ENCODE measurements around the gene RBM33. TPM values are rescaled to one million over a fixed set of nuclear protein-coding genes. Genes with fewer than 3 reads are reported as not detected.

The RBM33 gene
- total and polyA plus RNA-seq, 9 of the 15 experiments (the other 6 are each of a cell fraction or from before 2014, with no cell fraction given): 4.4 to 80.7 (median 27.3) TPM

GRCh38 chr7:155818154-155818819 lies 173.8 kb downstream of the RBM33 start:
- ChIA-PET POLR2A (interaction anchor here (0.6 kb wide), 1 partner anchor 53 kb away, joined by 3 read pairs; no protein-coding TSS in a partner anchor), CTCF (ENCODE audit: low intra/inter-chr PET ratio) (no interaction called here)
- Histone ChIP-seq H3K79me2 (ENCODE audit: control insufficient read depth, insufficient read depth, low read length) (no peaks in the 10 kb centered on the region), H3K27me3 (ENCODE audit: control insufficient read depth in 2 of 2, insufficient read depth in 2 of 2, low read length in 2 of 2) (peaks cover 44 to 87% of the 10 kb centered on the region in 2 experiments), H3K36me3 (ENCODE audit: control insufficient read depth, insufficient read depth, low read length) (no peaks in the 10 kb centered on the region), H3K4me2 (ENCODE audit: insufficient read depth, low read length) (no peak overlapping the region), H3K4me1 (replicated peaks in 1 of 2; ENCODE audit: control insufficient read depth in 2 of 2, insufficient read depth in 2 of 2, low read length in 2 of 2) (peaks cover 0 to 7% of the 10 kb centered on the region in 2 experiments; a peak in 1 of 5 replicates), H4K20me1 (replicated peaks; ENCODE audit: control insufficient read depth, insufficient read depth, low read length) (peaks cover 6% of the 10 kb centered on the region; the same call in 1 of the 2 replicates), H3K9ac (ENCODE audit: insufficient read depth in 1 of 2, low read depth in 2 of 2, low read length in 2 of 2) (no peak overlapping the region), H3K9me3 (replicated peaks; ENCODE audit: control insufficient read depth, insufficient read depth, low read depth, low read length) (no peaks in the 10 kb centered on the region), H2AFZ (ENCODE audit: low read depth, low read length) (no peak overlapping the region), H3K27ac (ENCODE audit: extremely low read depth, low read depth, low read length) (no peak overlapping the region), H3K4me3 (no peak overlapping the region), H3K9me1 (ENCODE audit: control insufficient read depth, insufficient read depth, low read length) (no peaks in the 10 kb centered on the region)
- FAIRE-seq (no peak), ATAC-seq (no peak), DNase-seq (ENCODE audit: extremely low read depth in 1 of 4, low spot score in 3 of 4) (no peak)
- in situ Hi-C loops (cut with MboI): loop anchor here (10.0 kb wide), 2 partner anchors 657 to 997 kb away; no protein-coding TSS in a partner anchor
- intact Hi-C loops (cut with micrococcal nuclease): loop anchor here (5.0 kb wide), 1 partner anchor 654 kb away; no protein-coding TSS in a partner anchor
- no TSS peak for BruUV-seq (replicated peaks)
- 1% methylated on average over 21 of the region's 21 CpGs for WGBS (ENCODE audit: insufficient coverage, low coverage, missing lambda C conversion rate)
- TF ChIP-seq ZFP36 (IDR thresholded peaks at IDR 0.05; ENCODE audit: low read depth, low read length, partially characterized antibody) (no peak), VEZF1 (CRISPR knock-in tag; IDR thresholded peaks at IDR 0.05) (no peak), ID3 (CRISPR knock-in tag; IDR thresholded peaks at IDR 0.05) (no peak), ID3 (tag; IDR thresholded peaks at IDR 0.05) (no peak), MYC (IDR thresholded peaks at IDR 0.05; ENCODE audit: low read depth, low read length) (no peak), MYC (CRISPR knock-in tag; IDR thresholded peaks at IDR 0.05; ENCODE audit: borderline replicate concordance, low read depth) (no peak), HNRNPH1 (optimal IDR thresholded peaks at IDR 0.05; ENCODE audit: low read depth, low read length) (no peak), HMGXB4 (CRISPR knock-in tag; IDR thresholded peaks at IDR 0.05) (no peak), KLF6 (CRISPR knock-in tag; IDR thresholded peaks at IDR 0.05; ENCODE audit: borderline replicate concordance) (no peak), ZNF561 (CRISPR knock-in tag; conservative IDR thresholded peaks at IDR 0.05) (no peak), TCF3 (CRISPR knock-in tag; IDR thresholded peaks at IDR 0.05) (no peak), MXD1 (CRISPR knock-in tag; IDR thresholded peaks at IDR 0.05; ENCODE audit: borderline replicate concordance, poor library complexity, severe bottlenecking) (no peak), BMI1 (IDR thresholded peaks at IDR 0.05; ENCODE audit: low read length) (no peak), RNF219 (CRISPR knock-in tag; IDR thresholded peaks at IDR 0.05) (no peak), RBM17 (IDR thresholded peaks at IDR 0.05; ENCODE audit: borderline replicate concordance, low read depth, low read length) (no peak)

Measured in K562 (cell line).